Suprapubic skin (tissue), 4 donors: Measurements from ENCODE around the gene BLZF1. TPM values are rescaled to one million over a fixed set of nuclear protein-coding genes. Genes with fewer than 3 reads are reported as not detected.
A peak's percentile ranks its signal among the peaks of the same experiment; 100 is the strongest.

Source experiments
- DNase-seq, 2 donors: peaks; one replicate each; pipeline ENCODE4 v3.0.0-alpha.2; 2019; ENCODE audit warnings: low spot score in 2 of 2
- H3K27ac ChIP-seq: fragments of 200-600 bp; sonication (generic); one replicate; pipeline ENCODE4 v1.5.1; 2019
- H3K27me3 ChIP-seq: fragments of 200-600 bp; sonication (generic); one replicate; pipeline ENCODE4 v1.5.1; 2019
- H3K36me3 ChIP-seq: fragments of 200-600 bp; sonication (generic); one replicate; pipeline ENCODE4 v1.5.1; 2019
- H3K4me1 ChIP-seq: fragments of 200-600 bp; sonication (generic); one replicate; pipeline ENCODE4 v1.5.1; 2019
- H3K4me3 ChIP-seq: fragments of 200-600 bp; sonication (generic); one replicate; pipeline ENCODE4 v1.5.1; 2019; ENCODE audit warnings: mild to moderate bottlenecking
- H3K9me3 ChIP-seq: fragments of 200-600 bp; sonication (generic); one replicate; pipeline ENCODE4 v1.5.1; 2019
- EP300 ChIP-seq: sonication (generic); formaldehyde crosslinking; IDR thresholded peaks from one replicate; pipeline ENCODE4 v1.6.1; 2017; ENCODE audit warnings: antibody characterized with exemption
- POLR2A ChIP-seq, 2 donors: fragments of 450-650 bp; IDR thresholded peaks; one replicate each; pipeline ENCODE4 v1.6.1; 2017; ENCODE audit warnings: antibody characterized with exemption in 2 of 2, mild to moderate bottlenecking in 2 of 2, moderate library complexity in 2 of 2
- POLR2AphosphoS5 ChIP-seq, 3 donors: sonication (generic); formaldehyde crosslinking; IDR thresholded peaks; one replicate each; pipeline ENCODE4 v1.6.1; 2017; ENCODE audit warnings: antibody characterized with exemption in 3 of 3
- WGBS: methylation state at CpG from one replicate; pipeline ENCODE4 v1.1.5; 2018; 5-methylcytosine and 5-hydroxymethylcytosine counted together
- total RNA-seq, 4 donors: library from RNA; depleted of rRNA; stranded (reverse); fragments of >200 nt; gene quantifications; one replicate each; pipeline ENCODE4 v1.1.0, GENCODE V29; 2016
- TF ChIP-seq, protein P1 (sequence below), 2 donors: fragments of 200-600 bp in 1 of 2; fragments of 450-650 bp in 1 of 2; sonication (generic) in 1 of 2; IDR thresholded peaks; one replicate each; pipeline ENCODE4 v1.5.1; 2016 to 2019; ENCODE audit warnings: antibody characterized with exemption in 2 of 2, mild to moderate bottlenecking in 1 of 2, moderate library complexity in 1 of 2

The BLZF1 gene
- total RNA-seq, 4 donors from 2014 or later = 16.3 to 26.5 (median 25.9) TPM

DNA sequence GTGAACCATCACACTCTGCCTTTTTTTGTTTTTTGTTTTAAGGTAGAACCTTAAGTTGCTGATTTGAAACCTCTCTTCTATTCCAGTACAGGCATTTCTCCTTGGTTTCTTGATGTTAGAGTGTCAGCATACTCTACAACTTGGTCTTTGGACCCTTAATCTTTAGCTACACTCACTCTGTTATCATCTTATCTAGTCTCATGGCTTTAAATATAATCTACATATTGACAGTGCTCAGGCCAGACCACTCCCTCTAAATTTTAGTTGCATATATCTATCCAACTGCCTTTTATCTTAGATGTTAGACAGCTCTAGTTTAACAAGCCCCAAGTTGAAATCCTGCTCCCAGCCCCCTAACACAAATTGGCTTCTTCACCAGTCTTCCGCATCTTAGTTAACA is 22.5 kb upstream of the BLZF1 start:
- no peak overlapping the region for H3K4me3 ChIP-seq
- no peak for DNase-seq
- H3K27me3 ChIP-seq = no peaks in the 10 kb centered on the region
- 97% methylated on average over 1 of the region's 1 CpG for WGBS
- H3K27ac ChIP-seq = no peak overlapping the region
- H3K36me3 ChIP-seq = no peaks in the 10 kb centered on the region
- no peaks in the 10 kb centered on the region for H3K9me3 ChIP-seq
- TF ChIP-seq, protein P1, sequence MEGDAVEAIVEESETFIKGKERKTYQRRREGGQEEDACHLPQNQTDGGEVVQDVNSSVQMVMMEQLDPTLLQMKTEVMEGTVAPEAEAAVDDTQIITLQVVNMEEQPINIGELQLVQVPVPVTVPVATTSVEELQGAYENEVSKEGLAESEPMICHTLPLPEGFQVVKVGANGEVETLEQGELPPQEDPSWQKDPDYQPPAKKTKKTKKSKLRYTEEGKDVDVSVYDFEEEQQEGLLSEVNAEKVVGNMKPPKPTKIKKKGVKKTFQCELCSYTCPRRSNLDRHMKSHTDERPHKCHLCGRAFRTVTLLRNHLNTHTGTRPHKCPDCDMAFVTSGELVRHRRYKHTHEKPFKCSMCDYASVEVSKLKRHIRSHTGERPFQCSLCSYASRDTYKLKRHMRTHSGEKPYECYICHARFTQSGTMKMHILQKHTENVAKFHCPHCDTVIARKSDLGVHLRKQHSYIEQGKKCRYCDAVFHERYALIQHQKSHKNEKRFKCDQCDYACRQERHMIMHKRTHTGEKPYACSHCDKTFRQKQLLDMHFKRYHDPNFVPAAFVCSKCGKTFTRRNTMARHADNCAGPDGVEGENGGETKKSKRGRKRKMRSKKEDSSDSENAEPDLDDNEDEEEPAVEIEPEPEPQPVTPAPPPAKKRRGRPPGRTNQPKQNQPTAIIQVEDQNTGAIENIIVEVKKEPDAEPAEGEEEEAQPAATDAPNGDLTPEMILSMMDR (IDR thresholded peaks at IDR 0.05) = no peak
- no peak for TF ChIP-seq POLR2A (IDR thresholded peaks at IDR 0.05)
- TF ChIP-seq EP300 = no peak
- TF ChIP-seq POLR2AphosphoS5 (IDR thresholded peaks at IDR 0.05) = no peak
- H3K4me1 ChIP-seq = no peaks in the 10 kb centered on the region

DNA sequence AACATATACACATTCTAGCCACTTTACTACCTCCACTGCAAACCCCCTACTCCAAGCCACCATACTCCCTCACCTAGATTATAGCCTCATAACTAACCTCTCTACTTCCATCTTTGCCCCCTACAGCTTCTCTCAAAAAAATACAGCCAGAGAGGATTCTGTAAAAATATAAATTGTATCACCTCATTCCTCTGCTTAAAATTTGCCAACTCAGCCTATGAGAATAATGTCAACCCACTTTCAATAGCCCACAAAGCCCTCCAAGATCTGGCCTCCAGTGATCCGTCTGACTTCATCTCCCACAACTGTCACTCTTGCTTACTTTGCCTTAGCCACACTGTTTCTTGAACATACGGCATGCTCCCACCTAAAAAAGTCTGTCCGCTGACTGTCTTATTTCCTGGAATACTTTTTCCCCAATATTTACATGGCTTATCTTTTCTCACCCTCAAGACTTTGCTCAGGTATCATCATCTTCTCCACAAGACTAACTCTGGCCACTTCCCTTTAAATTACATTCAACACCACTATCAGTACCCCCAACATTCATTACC is 21.9 kb upstream of the BLZF1 start:
- H3K27me3 ChIP-seq = no peaks in the 10 kb centered on the region
- H3K36me3 ChIP-seq = no peaks in the 10 kb centered on the region
- no peak overlapping the region for H3K4me3 ChIP-seq
- WGBS = 96% methylated on average over 3 of the region's 3 CpGs
- no peak overlapping the region for H3K27ac ChIP-seq
- TF ChIP-seq EP300 = no peak
- no peak for TF ChIP-seq POLR2A (IDR thresholded peaks at IDR 0.05)
- TF ChIP-seq, protein P1 (IDR thresholded peaks at IDR 0.05) = no peak
- TF ChIP-seq POLR2AphosphoS5 (IDR thresholded peaks at IDR 0.05) = no peak
- H3K4me1 ChIP-seq = no peaks in the 10 kb centered on the region
- H3K9me3 ChIP-seq = no peaks in the 10 kb centered on the region
- DNase-seq = no peak

DNA sequence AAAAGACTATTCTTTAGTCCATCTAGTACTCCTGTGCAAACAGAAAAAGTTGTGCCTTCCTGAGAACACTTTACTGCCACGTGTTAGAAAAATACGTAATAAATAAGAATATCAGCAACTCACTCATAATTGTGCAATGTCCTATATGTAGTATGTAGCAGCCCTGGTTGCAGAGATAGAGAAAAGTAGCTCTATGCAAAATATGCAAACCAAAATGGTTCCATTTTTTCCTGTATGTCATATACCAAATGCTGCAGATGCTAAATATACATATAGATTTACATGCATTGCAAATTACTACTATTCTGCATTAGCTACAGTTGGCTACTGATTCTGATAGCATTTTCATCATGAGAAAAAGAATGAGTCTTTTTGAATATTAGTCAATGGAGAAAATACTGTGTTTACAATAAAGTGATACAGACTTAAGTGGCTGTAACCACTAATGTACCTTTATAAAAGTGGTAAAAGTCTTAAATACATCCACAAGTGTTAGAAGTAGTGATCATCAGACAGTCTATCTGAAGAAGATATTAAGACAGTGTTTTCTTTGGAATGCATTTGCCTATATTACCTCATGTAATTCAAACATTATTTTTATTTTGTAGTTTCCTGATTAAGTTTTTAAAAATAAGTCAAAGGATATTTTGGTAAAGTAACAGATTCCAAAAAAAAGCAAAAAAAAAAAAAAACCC is 20.2 kb upstream of the BLZF1 start:
- H3K27ac ChIP-seq = no peak overlapping the region
- 82% methylated on average over 2 of the region's 2 CpGs for WGBS
- TF ChIP-seq, protein P1 (IDR thresholded peaks at IDR 0.05) = no peak
- TF ChIP-seq EP300 = no peak
- TF ChIP-seq POLR2A (IDR thresholded peaks at IDR 0.05) = no peak
- TF ChIP-seq POLR2AphosphoS5 (IDR thresholded peaks at IDR 0.05) = no peak
- no peaks in the 10 kb centered on the region for H3K4me1 ChIP-seq
- H3K9me3 ChIP-seq = no peaks in the 10 kb centered on the region
- no peaks in the 10 kb centered on the region for H3K27me3 ChIP-seq
- H3K4me3 ChIP-seq = no peak overlapping the region
- no peaks in the 10 kb centered on the region for H3K36me3 ChIP-seq
- no peak for DNase-seq

DNA sequence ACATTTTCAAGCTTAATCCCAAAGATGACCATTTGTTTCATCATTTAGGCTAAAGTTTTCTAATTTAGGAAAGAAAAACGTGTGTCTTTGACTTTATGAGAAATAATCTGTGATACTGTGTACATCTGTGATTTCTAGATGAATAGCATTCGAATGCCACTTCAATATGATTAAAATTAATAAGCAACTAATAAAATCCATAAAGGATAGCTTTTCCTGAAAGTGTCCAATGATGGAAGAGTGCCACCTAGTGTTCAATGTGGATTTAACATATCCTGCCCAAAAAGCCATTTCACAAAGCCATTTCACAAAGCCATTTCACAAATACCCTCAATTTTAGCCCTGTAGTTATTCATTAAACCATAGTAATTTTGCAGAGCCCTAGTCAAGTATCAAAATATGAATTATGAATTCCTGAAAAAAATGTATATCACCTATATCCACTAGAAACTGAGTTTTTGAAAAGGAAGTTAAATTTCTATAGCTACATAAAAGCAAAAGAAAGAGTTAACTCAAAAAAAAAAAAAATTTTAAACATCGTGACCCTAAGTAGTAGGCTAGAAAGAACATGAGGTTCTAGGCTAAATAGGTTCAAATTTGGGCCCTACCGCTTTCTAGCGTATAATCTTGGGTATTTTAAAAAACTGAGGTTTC is 19.5 kb upstream of the BLZF1 start:
- H3K4me3 ChIP-seq = no peak overlapping the region
- H3K4me1 ChIP-seq = no peaks in the 10 kb centered on the region
- TF ChIP-seq POLR2AphosphoS5 (IDR thresholded peaks at IDR 0.05) (no peak), POLR2A (IDR thresholded peaks at IDR 0.05) (no peak), EP300 (no peak)
- TF ChIP-seq, protein P1 (IDR thresholded peaks at IDR 0.05) = peak; percentile 52 to 79
- H3K36me3 ChIP-seq = no peaks in the 10 kb centered on the region
- H3K27ac ChIP-seq = no peak overlapping the region
- DNase-seq = no peak
- H3K9me3 ChIP-seq = no peaks in the 10 kb centered on the region
- H3K27me3 ChIP-seq = no peaks in the 10 kb centered on the region
- 43% methylated on average over 5 of the region's 5 CpGs for WGBS

DNA sequence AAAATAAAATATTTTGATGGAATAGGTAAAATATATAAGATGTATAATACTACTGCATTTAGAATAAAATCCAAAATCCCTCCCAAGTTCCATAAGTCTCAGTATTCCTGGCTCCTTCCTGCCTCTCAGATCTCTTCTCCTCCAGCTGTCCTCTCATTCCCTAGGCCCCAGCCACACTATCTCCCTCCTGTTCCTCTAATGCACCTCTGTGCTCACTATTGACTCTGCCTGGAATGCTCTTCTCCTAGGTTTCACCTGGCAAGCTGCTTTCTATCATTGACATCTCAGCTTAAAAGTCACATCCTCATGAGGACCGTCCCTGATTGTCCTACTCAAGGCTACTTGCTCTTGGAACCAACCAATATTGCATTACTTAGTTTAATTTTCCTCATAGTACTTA is 7.6 kb upstream of the BLZF1 start:
- 94% methylated on average over 1 of the region's 1 CpG for WGBS
- TF ChIP-seq POLR2AphosphoS5 (IDR thresholded peaks at IDR 0.05) = no peak
- no peak for TF ChIP-seq POLR2A (IDR thresholded peaks at IDR 0.05)
- TF ChIP-seq EP300 = no peak
- TF ChIP-seq, protein P1 (IDR thresholded peaks at IDR 0.05) = no peak
- Histone ChIP-seq H3K27me3 (no peaks in the 10 kb centered on the region), H3K27ac (no peak overlapping the region), H3K4me3 (no peak overlapping the region), H3K9me3 (no peaks in the 10 kb centered on the region), H3K4me1 (peaks cover 2% of the 10 kb centered on the region), H3K36me3 (no peaks in the 10 kb centered on the region)
- DNase-seq = no peak
